GM15510 (cell line): ENCODE results near the gene SULT2B1.

Source experiments
- POLR2A ChIP-seq: IDR thresholded peaks from 3 replicates; pipeline ENCODE4 v1.6.1; 2011; ENCODE audit warnings: borderline replicate concordance; ENCODE audit not compliant: insufficient read length; ENCODE audit errors: extremely low read depth

SULT2B1 gene

DNA sequence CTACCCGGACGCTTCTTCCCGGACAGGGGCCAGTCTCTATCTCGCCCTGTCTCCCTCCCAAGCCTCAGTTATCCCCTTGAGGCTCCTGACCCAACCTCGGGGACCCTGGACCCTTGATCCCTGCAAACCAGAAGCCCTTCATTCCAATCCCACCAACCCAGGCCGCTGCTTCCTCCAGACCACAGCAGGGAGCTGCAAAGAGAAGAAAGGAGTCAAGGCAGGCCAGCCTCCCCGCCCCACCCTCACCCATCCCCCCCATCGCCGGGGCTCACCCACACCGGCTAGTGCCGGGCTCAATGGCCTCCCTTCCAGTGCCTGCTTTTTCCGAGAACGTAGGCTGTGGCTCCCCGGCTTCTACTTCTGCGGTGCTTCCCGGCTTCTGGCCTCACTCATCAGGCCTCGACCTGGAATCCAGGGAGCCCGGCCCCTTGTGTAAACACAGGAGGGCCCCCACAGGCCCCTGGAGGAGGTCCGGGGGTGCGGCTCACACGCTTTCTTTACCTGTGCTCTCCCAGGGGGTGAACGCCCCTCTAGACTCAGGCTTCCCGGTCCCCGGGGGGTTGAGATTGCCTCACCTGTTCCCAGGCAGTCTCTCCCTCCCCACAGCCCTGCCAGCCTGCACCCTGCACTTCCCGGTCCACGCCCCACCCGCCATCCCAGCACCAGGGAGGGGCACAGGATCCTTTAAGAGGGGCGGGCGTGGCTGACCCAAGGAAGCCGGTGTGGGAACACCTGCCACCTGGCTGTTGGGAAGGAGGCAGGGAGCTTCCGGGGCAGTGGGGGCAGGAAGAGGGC, 62.7 kb downstream of the SULT2B1 start, which contains the start of gene FAM83E:
Gene FAM83E, minus strand, starts transcription at position 641 of the 795 bp plus-strand sequence. CDS start 1,704 bp downstream, outside the sequence.
- TF ChIP-seq POLR2A = no peak

DNA sequence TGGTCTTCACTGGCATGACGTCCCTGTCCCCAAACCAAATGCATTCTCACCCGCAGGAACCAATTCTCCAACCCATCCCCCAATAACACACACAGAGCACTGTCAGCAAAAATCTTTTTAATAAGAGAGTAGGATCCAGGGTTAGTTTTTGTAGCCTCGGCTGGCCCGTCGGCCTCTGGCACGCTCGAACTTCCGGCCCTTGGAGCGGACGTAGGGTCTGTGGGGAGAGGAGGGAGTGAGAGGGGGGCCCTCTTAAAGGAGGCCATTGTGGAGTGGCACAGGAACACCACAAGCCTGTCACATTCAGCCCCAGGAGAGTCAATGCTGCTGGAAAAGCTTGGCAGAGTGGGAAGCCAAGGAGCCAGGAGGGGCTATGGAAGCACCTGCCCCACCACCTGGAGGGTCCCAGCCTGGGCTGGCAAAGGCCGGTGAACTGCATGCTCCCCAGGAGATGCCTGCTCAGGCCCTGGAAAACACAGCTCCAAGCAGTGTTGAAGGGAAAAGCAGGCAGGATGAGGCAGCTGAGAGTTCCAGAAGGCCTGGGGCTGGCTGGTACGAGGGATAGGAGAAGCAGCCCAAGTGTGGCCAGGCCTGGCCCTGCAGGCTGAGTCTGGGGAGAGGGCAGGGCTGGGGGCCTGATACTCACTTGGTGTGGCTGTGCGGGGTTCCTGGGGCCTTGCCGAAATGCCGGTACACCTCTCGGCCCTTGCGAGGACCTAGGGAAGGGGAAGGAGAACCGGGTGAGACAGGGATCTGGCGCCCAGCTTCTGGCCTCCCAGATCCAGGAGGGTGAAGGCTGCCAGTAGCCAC, 63.5 kb downstream of the SULT2B1 start:
- no peak for TF ChIP-seq POLR2A

DNA sequence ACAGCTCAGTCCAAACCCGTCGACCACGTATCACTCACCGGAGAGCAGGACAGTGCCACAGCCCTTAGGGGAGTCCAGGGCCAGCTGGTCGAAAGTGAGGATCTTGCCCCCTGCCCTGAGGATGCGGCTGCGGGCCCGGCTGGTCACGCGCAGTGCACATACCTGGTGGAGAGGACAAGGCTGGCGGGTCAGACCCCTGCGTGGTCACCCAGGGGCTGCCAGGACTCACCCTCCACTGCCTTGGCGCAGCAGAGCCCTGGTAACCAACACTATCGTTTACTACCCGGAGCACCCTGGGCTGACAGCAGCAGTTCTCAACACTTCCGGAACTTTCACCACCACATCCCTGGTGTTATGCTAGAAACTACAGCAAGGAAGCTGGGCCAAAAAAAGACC, 64.1 kb downstream of the SULT2B1 start:
- no peak for TF ChIP-seq POLR2A

DNA sequence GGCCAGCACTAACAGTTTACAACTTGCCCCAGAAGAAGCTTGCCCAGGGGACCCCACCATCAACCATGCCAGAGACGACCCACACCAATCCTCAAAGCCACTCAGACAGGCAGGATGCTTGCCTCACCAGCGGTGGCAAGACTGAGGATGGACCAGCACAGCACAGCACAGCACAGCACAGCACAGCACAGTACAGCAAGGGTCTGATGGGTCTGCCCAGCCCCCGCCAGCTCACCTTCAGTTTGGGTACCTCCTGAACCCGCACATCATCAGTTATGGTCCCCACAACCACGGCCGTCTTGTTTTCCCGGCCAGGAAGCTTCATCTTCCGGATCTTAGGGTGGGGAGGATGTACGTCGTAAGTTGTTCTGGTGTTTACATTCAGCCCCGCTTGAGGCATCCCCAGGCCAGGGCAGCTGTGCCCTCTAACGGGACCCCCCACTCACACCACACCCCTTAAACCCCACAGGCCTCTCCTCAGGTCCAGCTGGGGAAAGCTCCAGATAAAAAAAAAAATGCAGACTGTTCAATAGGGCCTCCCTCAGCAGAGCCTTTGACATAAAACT, 64.6 kb downstream of the SULT2B1 start:
- TF ChIP-seq POLR2A = peak; percentile 22

DNA sequence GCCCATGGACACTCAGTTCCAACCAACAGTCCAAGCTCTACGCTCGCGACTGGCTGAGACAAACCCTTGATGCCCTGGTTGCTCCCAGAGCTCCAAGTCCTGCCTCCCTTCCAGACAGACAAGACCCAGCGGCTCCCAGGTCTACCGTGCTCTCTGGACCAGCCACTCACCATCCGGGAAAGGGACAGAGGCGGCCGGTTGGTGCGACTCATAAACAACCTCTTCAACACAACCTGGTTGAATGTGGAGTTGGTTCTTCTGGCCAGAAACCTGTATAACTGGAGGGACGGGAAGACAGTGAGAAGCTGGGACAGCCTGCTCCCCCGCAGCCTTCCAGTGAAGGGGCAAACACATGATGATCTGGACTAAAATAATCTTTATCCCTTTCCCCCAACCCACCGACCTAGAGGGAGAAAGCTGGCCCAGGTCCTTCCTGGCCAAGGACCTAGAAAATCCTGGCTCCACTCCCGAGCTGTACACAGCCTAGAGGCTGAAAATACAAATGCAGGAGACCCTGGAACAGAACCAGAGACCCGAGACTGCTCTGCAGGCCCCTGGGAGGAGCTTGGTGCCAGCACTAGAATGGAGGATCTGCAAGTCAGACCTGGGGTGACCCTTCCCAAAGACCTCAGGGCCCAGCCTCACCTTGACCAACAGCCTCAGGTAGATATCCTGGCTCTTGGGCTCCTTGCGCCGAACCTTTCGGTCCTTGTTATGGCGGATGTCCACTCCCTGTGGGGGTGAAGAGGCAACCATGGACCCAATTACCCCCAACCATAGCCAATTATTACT, 65.4 kb downstream of the SULT2B1 start:
- no peak for TF ChIP-seq POLR2A

DNA sequence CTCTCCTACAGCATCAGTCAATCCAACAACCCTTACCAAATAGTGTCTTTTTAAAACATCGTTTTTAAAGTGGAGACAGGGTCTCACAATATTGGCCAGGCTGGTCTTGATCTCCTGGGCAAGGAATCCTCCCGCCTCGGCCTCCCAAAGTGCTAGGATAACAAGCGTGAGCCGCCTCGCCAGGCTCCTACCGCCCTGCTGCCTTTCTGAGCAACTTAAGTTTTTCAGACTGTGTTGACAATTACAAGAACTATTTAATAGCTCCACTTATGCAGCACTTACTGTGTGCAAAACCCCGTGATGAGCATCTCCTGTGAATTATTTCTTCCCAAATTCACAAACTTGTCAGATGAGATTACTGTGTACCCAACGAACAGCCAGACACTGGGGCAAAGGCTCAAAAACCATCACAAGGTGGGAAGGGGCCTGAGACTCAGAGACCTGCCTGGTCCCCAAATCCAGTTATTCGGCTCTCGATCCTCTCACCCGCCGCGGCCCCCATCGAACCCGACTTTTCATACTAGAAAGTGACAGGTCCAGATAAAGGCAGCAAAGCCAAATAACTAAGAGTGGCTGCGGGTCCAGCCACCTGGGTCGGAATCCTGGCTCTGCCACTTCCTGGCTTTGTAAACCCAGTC, 66.4 kb downstream of the SULT2B1 start:
- no peak for TF ChIP-seq POLR2A

DNA sequence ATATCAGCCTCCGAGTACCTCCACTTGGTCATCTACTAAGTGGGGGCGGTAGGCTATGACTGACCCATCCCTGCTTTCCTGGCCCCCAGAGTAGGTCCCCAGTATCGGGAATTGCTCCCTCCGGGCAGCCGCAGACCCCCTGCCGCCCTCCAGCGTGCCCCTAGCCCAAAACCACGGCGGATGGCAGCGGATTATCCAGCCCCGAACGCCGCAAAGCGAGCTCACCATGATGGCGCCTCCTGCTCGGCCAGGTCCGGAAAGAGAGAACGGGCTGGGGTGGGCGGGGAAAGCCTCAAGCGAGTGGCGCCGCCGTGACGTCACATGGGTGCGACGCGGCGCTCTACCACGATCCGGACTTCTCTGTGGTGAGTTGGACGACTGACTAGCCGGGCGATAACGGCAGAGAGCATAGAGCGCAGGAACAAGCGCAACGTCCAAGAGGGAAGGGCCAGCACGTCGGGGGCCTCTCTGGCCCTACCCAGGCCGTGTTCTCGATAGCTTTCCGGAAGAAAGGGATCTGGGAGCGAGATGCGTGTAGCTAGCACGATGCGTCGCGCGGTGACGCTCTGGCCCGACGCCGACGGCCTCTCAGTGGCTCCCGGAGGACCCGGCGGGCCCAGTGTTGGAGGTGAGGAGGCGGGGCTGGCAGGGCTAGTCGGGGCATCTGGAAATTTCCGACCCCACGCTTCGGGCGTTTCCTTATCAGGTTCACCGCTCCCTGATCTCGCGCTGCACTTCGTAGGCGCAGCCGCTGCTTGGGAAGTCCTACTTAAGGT, 67.1 kb downstream of the SULT2B1 start, which contains the start of the genes RPL18 and SPHK2:
Gene RPL18, minus strand, starts transcription at position 263 of the 776 bp plus-strand sequence. Its CDS starts 35 bp downstream, at position 228.
Gene SPHK2, plus strand, starts transcription at position 591 of the 776 bp plus-strand sequence. CDS start 1,009 bp downstream, outside the sequence.
- peak; percentile 97 for TF ChIP-seq POLR2A

DNA sequence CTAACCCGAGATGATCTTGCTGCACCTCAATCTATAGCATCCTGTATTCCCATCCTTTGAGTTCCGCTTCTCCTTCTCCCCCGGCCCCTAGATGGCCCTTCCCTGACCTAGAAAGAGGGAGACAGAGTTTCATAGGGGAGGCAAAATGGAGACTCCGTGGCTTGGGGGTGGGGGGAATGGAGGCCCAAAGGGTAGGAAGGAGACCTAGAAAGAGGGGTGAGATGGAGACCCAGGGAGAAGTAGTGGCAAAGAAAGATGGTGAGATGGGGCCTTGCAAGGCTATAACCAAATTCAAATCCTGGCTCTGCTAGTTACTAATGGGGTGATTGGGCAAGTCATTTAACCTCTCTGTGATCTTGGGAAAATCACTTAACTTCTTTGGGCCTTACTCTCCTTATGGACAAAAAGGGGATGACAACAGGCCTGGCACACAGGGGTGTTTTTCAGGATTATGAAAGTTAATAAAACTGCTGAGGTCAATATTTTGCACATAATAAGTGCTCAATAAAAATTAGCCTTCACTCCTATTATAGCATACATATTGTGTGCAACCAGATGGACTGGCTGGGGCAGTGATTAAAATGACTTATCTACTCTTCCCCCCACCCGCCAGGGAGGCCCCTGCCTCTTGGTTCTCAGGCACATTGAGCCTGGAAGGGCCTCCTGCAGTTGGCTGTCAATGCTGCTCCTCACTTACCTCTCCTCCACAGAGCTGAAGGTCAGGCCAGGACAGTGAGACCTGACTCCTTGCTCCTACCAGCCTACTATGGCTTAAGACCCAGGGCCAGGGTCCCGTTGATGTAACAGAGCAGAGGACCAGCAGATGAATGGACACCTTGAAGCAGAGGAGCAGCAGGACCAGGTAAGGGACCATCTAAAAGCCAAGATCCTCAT, 68.0 kb downstream of the SULT2B1 start:
- no peak for TF ChIP-seq POLR2A

DNA sequence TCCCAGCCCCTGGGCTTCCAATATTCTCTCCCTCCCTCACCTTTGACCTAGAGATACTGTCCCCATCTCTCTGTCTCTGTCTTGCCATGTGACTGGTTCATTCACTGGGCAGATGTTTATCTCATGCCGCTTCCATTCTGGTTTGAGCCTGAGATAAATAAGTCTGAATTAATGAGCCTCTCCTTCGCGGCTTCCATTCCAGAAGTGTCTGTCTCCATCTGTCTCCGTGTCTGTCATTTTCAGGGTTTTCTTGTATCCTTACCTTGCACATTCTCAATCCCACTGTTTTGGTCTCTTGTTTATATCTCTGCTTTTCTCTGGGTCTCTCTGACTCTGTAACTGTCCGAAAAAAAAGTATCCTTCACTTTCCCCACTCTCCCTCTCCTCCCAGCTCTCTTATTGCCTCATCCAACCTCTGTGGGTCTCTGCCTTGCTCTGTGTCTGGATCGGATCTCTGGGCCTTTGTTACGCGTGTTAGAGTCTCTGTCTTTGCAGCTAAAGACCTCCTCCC, 71.6 kb downstream of the SULT2B1 start:
- no peak for TF ChIP-seq POLR2A

DNA sequence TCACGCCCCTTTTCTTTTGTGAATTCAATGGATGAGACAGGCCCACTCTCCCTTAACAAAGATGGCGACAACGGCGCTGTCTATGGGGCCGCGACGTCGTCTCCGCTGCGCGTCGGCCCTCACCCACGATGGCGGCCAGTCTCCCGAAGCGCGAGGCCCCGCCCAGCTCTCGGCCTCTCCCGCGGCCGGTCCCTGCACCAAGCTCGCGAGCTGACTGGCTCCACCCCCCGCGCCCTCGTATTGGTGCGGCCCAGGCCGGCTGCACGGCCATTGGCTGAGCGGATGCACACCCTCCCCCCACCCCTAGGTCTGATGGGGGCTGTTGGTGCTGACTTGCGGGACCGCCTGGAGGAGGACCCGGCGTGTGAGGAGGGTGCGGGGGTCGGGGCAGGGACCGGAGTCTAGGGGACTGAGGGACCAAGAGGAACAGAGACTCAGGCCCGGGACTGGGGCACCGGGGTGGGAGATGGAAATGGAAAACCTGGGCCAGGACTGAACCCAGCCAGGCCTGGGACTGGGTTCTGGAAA, 72.2 kb downstream of the SULT2B1 start:
- peak; percentile 23 for TF ChIP-seq POLR2A

DNA sequence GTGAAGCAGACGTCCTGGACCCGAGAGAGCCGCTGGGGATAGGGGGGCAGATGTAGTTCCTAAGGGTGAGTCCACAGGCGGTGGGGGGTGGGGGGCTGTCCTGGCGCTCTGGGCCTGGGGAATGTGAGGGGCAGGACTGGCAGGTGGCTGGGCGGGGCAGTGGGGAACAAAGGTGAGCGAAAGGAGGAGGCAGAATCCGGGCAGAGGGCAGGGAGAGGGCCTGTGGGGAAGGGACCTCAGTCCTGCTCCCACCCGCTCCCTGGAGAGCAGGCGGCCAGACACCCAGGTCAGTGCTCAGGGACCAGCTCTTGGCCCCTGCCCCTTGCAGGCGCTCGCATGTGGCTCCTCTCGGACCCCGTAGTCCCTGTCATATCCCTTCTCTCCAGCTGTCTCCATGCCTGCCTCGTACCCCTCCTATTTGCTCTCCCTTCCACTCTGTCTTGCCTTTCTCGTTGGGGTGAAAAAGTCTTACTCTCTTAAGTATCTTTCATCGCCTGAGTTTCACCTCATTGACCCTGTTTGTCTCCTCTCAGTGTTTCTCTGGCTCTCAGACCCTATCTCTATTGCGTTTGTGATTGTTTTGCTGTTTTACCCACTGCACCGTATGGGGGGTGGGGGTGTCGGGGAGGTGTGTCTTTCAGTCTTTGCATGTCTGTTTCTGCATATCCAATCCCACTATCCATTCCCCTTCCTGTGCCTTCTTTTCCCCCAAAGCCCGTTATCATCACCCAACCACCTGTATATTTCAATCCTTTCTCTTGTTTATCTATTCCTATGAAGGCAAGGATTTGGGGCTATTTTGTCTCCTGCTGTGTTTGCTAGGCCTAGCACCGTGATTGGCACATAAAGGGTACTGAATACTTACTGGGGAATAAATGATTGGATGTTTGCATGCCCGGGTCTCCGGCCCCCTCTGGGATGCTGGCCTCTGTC, 73.1 kb downstream of the SULT2B1 start:
- TF ChIP-seq POLR2A = no peak
